Caco-2 (cell line): ENCODE data around the gene CCDC116. TPM values are rescaled to one million over a fixed set of nuclear protein-coding genes. Genes with fewer than 3 reads are reported as not detected.

Experiments used
- BruUV-seq: library from RNA; stranded (reverse); fragments of 400-500 nt; replicated peaks from 2 replicates; lab custom pipeline; 2021; lab: Mats Ljungman, UMichigan
- CTCF ChIA-PET: fragments of 300-600 bp; sonication (Branson Sonifier 250); formaldehyde crosslinking; loops from one replicate; lab custom pipeline; 2022; ENCODE audit warnings: antibody characterized with exemption; lab: Charles Lee
- POLR2A ChIA-PET: fragments of 300-600 bp; sonication (Branson Sonifier 250); formaldehyde crosslinking; loops from one replicate; lab custom pipeline; 2022; ENCODE audit warnings: antibody characterized with exemption; lab: Charles Lee
- DNase-seq, 2 experiments: peaks; one replicate each; pipeline versions ENCODE4 v3.0.0 to v3.0.0-alpha.2; 2020 to 2022
- H3K27me3 ChIP-seq: replicated peaks from 2 replicates; pipeline ENCODE4 v1.6.0; 2011; ENCODE audit warnings: low read length; ENCODE audit not compliant: control insufficient read depth, insufficient read depth
- H3K36me3 ChIP-seq: 2 replicates; pipeline ENCODE4 v1.5.1; 2011; ENCODE audit warnings: low read length; ENCODE audit not compliant: control insufficient read depth, insufficient read depth
- H3K4me1 ChIP-seq: fragments of 250-450 bp; sonication (Bioruptor Pico); 2 replicates; pipeline ENCODE4 v1.5.1; 2020; ENCODE audit warnings: mild to moderate bottlenecking
- H3K4me3 ChIP-seq: 2 replicates; pipeline ENCODE4 v1.5.1; 2011; ENCODE audit warnings: low read depth, mild to moderate bottlenecking, control low read depth, low read length
- H3K9me3 ChIP-seq: fragments of 250-450 bp; sonication (Bioruptor Pico); 2 replicates; pipeline ENCODE4 v1.5.1; 2020; ENCODE audit warnings: mild to moderate bottlenecking, moderate library complexity
- H3K27ac Mint-ChIP-seq: one replicate; pipeline ENCODE4 v1.8.0; 2022; ENCODE audit warnings: mixed read lengths; ENCODE audit not compliant: unreplicated experiment
- H3K27me3 Mint-ChIP-seq: one replicate; pipeline ENCODE4 v1.8.0; 2022; ENCODE audit warnings: mixed read lengths; ENCODE audit not compliant: insufficient read depth, unreplicated experiment
- H3K36me3 Mint-ChIP-seq: one replicate; pipeline ENCODE4 v1.8.0; 2022; ENCODE audit warnings: mild to moderate bottlenecking, mixed read lengths; ENCODE audit not compliant: insufficient read depth, unreplicated experiment
- H3K4me1 Mint-ChIP-seq: one replicate; pipeline ENCODE4 v1.8.0; 2022; ENCODE audit warnings: low read depth, mixed read lengths; ENCODE audit not compliant: unreplicated experiment
- H3K4me3 Mint-ChIP-seq: one replicate; pipeline ENCODE4 v1.8.0; 2022; ENCODE audit warnings: mild to moderate bottlenecking, moderate library complexity, mixed read lengths; ENCODE audit not compliant: unreplicated experiment
- H3K9me3 Mint-ChIP-seq: one replicate; pipeline ENCODE4 v1.8.0; 2022; ENCODE audit warnings: mixed read lengths; ENCODE audit not compliant: unreplicated experiment
- intact Hi-C: fragments of 100-400 bp; cut with micrococcal nuclease; formaldehyde crosslinking; loops from one replicate; pipeline ENCODE4 v1.10.0; 2022; ENCODE audit not compliant: unreplicated experiment
- total RNA-seq: library from RNA; stranded (reverse); gene quantifications from 2 replicates; pipeline ENCODE4 v1.2.3, GENCODE V29; 2022
- TF ChIP-seq, protein P1 (sequence below), 2 experiments: fragments of 200-600 bp in 1 of 2; IDR thresholded peaks; 1 replicate in 1 of 2; 2 replicates in 1 of 2; pipeline versions ENCODE4 v1.5.1 to v1.8.0; 2011 to 2022; ENCODE audit warnings: antibody characterized with exemption in 1 of 2, control low read depth in 1 of 2, inconsistent platforms in 1 of 2, low read depth in 1 of 2, low read length in 1 of 2, mild to moderate bottlenecking in 1 of 2, moderate library complexity in 1 of 2; ENCODE audit not compliant: insufficient read depth in 1 of 2, severe bottlenecking in 1 of 2, unreplicated experiment in 1 of 2

The CCDC116 gene
- total RNA-seq, 1 experiment from 2014 or later = not detected

- Mint-ChIP-seq H3K9me3 (no peaks in the 10 kb centered on the region), H3K27me3 (no peaks in the 10 kb centered on the region), H3K36me3 (peaks cover 86% of the 10 kb centered on the region), H3K4me1 (peaks cover 11% of the 10 kb centered on the region), H3K4me3 (no peak overlapping the region), H3K27ac (peak overlapping the region; percentile 72)
- TF ChIP-seq, protein P1, sequence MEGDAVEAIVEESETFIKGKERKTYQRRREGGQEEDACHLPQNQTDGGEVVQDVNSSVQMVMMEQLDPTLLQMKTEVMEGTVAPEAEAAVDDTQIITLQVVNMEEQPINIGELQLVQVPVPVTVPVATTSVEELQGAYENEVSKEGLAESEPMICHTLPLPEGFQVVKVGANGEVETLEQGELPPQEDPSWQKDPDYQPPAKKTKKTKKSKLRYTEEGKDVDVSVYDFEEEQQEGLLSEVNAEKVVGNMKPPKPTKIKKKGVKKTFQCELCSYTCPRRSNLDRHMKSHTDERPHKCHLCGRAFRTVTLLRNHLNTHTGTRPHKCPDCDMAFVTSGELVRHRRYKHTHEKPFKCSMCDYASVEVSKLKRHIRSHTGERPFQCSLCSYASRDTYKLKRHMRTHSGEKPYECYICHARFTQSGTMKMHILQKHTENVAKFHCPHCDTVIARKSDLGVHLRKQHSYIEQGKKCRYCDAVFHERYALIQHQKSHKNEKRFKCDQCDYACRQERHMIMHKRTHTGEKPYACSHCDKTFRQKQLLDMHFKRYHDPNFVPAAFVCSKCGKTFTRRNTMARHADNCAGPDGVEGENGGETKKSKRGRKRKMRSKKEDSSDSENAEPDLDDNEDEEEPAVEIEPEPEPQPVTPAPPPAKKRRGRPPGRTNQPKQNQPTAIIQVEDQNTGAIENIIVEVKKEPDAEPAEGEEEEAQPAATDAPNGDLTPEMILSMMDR (IDR thresholded peaks at IDR 0.05; ENCODE audit: insufficient read depth in 1 of 2, low read depth in 1 of 2, low read length in 1 of 2, severe bottlenecking in 1 of 2, unreplicated experiment in 1 of 2) = no peak
- no peak for DNase-seq
- H3K4me3 ChIP-seq = no peak overlapping the region
- CTCF ChIA-PET = interaction anchor here (0.6 to 2.5 kb wide), 2 partner anchors 13 to 20 kb away, joined by 3 to 10 read pairs; partner anchors contain the start of gene SDF2L1
- no peaks in the 10 kb centered on the region for H3K27me3 ChIP-seq
- H3K9me3 ChIP-seq = no peaks in the 10 kb centered on the region
- BruUV-seq = TSS peak; percentile 42
- peaks cover 1% of the 10 kb centered on the region; the same call in 1 of the 2 replicates for H3K36me3 ChIP-seq
- intact Hi-C loops = no loop called here
- no peaks in the 10 kb centered on the region for H3K4me1 ChIP-seq
- POLR2A ChIA-PET = interaction anchor here (0.6 kb wide), 1 partner anchor 50 kb away, joined by 4 read pairs; no protein-coding TSS in a partner anchor
These were observed 10.3 kb upstream of the CCDC116 start for GRCh38 chr22:21622011-21622918.

GRCh38 chr22:21622919-21623647 is 9.5 kb upstream of the CCDC116 start:
- Mint-ChIP-seq H3K36me3 (peaks cover 89% of the 10 kb centered on the region), H3K27ac (peak overlapping the region; percentile 72), H3K4me3 (no peak overlapping the region), H3K9me3 (no peaks in the 10 kb centered on the region), H3K4me1 (peaks cover 11% of the 10 kb centered on the region), H3K27me3 (no peaks in the 10 kb centered on the region)
- Histone ChIP-seq H3K4me1 (peaks cover under 1% of the 10 kb centered on the region; the same call in 1 of the 2 replicates), H3K36me3 (peaks cover 2% of the 10 kb centered on the region; the same call in 1 of the 2 replicates), H3K27me3 (no peaks in the 10 kb centered on the region), H3K4me3 (no peak overlapping the region), H3K9me3 (no peaks in the 10 kb centered on the region)
- intact Hi-C loops = no loop called here
- TF ChIP-seq, protein P1 (IDR thresholded peaks at IDR 0.05; ENCODE audit: insufficient read depth in 1 of 2, low read depth in 1 of 2, low read length in 1 of 2, severe bottlenecking in 1 of 2, unreplicated experiment in 1 of 2) = no peak
- no peak for DNase-seq
- BruUV-seq = no TSS peak
- ChIA-PET POLR2A (interaction anchor here (0.6 kb wide), 1 partner anchor 51 kb away, joined by 4 read pairs; no protein-coding TSS in a partner anchor), CTCF (interaction anchor here (1.6 to 2.5 kb wide), 2 partner anchors 19 to 24 kb away, joined by 6 to 10 read pairs; partner anchors contain the start of gene SDF2L1)

DNA sequence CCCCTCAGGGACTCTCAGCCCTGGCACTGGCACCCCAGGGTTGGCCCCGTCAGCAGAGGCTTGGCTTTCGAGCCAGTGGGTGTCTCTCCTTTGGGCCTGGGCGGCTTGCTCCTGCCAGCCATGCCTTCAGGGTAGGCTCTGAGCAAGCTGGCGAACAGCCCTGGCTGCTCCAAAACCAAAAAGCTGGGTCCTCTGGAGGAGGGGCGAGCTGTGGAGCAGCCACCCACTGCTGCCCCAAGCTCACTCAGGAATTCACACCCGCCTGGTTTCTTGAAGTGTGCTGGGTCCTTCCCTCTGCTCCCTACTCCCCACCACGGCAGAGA is 9.0 kb upstream of the CCDC116 start:
- peaks cover 90% of the 10 kb centered on the region for H3K36me3 Mint-ChIP-seq

More for the DNA sequence above, 9.0 kb upstream of the CCDC116 start:
- ChIA-PET POLR2A (no interaction called here), CTCF (interaction anchor here (1.6 to 2.5 kb wide), 2 partner anchors 18 to 23 kb away, joined by 6 to 10 read pairs; partner anchors contain the start of gene SDF2L1)
- Histone ChIP-seq H3K4me3 (no peak overlapping the region), H3K9me3 (no peaks in the 10 kb centered on the region), H3K27me3 (no peaks in the 10 kb centered on the region), H3K36me3 (peaks cover 4% of the 10 kb centered on the region; the same call in 1 of the 2 replicates), H3K4me1 (peaks cover 5% of the 10 kb centered on the region; the same call in 1 of the 2 replicates)
- Mint-ChIP-seq H3K9me3 (no peaks in the 10 kb centered on the region), H3K27ac (peak overlapping the region; percentile 72), H3K4me1 (peaks cover 11% of the 10 kb centered on the region), H3K4me3 (no peak overlapping the region), H3K27me3 (no peaks in the 10 kb centered on the region)
- TF ChIP-seq, protein P1 (IDR thresholded peaks at IDR 0.05; ENCODE audit: insufficient read depth in 1 of 2, low read depth in 1 of 2, low read length in 1 of 2, severe bottlenecking in 1 of 2, unreplicated experiment in 1 of 2) = no peak
- intact Hi-C loops = no loop called here
- no TSS peak for BruUV-seq
- DNase-seq = no peak
